H54 (cell line): ENCODE data around the gene ZBTB22.

Experiments used
- DNase-seq: peaks from one replicate; pipeline ENCODE4 v3.0.0; 2011; ENCODE audit warnings: low spot score, mixed read lengths; ENCODE audit not compliant: insufficient read length
- FAIRE-seq: peaks from 3 replicates; lab custom pipeline; 2011; peaks lifted over from hg19 to GRCh38; lab: Jason Lieb, UNC
- POLR2A ChIP-seq: IDR thresholded peaks from 2 replicates; pipeline ENCODE4 v1.6.1; 2011; ENCODE audit warnings: low read depth, mild to moderate bottlenecking, low read length

Gene ZBTB22

GRCh38 chr6:33299237-33299944 lies 18.2 kb downstream of the ZBTB22 start:
- peak; percentile 55 for FAIRE-seq
- peak; percentile 75 for DNase-seq
- TF ChIP-seq POLR2A = peak; percentile 82

- FAIRE-seq (no peak), DNase-seq (peak; percentile 49)
- 0 out of 2 replicates have a peak, but pooled peaks have one; percentile 17 for TF ChIP-seq POLR2A
Measured at GRCh38 chr6:33298773-33299236, 18.7 kb downstream of the ZBTB22 start, which contains the start of gene RGL2. Gene RGL2 (minus strand): TSS chr6:33298942. CDS start chr6:33298610, 332 bp downstream.

GRCh38 chr6:33297956-33298772 lies 19.4 kb downstream of the ZBTB22 start:
- FAIRE-seq = no peak

GRCh38 chr6:33297406-33297955 lies 20.1 kb downstream of the ZBTB22 start:
- no peak for FAIRE-seq

More at GRCh38 chr6:33297956-33298772, 19.4 kb downstream of the ZBTB22 start:
- peak; percentile 59; the same call in 1 of the 2 replicates for TF ChIP-seq POLR2A
- peak; percentile 81 for DNase-seq

GRCh38 chr6:33296797-33297405 lies 20.6 kb downstream of the ZBTB22 start:
- DNase-seq = no peak
- no peak for FAIRE-seq
- no peak for TF ChIP-seq POLR2A

More at GRCh38 chr6:33297406-33297955, 20.1 kb downstream of the ZBTB22 start:
- TF ChIP-seq POLR2A = no peak
- DNase-seq = no peak

- DNase-seq = no peak
Measured at GRCh38 chr6:33295621-33296369, 21.7 kb downstream of the ZBTB22 start.

GRCh38 chr6:33294086-33294823 lies 23.3 kb downstream of the ZBTB22 start:
- FAIRE-seq = no peak
- no peak for TF ChIP-seq POLR2A
- DNase-seq = no peak

More at GRCh38 chr6:33295621-33296369, 21.7 kb downstream of the ZBTB22 start:
- no peak for FAIRE-seq
- TF ChIP-seq POLR2A = no peak

GRCh38 chr6:33292996-33293682 lies 24.4 kb downstream of the ZBTB22 start:
- TF ChIP-seq POLR2A = no peak
- no peak for DNase-seq
- no peak for FAIRE-seq

- FAIRE-seq (no peak), DNase-seq (no peak)
- TF ChIP-seq POLR2A = no peak
Measured at GRCh38 chr6:33290459-33290858, 27.1 kb downstream of the ZBTB22 start.

- no peak for TF ChIP-seq POLR2A
- DNase-seq (no peak), FAIRE-seq (no peak)
Measured at GRCh38 chr6:33289784-33290315, 27.7 kb downstream of the ZBTB22 start.
